T-helper 1 cell (primary cell): ENCODE results near the gene FAM13A.

Experiments
- DNase-seq, 5 donors: peaks; one replicate each; pipeline ENCODE4 v3.0.0-alpha.2; 2012 to 2020

FAM13A gene

DNA sequence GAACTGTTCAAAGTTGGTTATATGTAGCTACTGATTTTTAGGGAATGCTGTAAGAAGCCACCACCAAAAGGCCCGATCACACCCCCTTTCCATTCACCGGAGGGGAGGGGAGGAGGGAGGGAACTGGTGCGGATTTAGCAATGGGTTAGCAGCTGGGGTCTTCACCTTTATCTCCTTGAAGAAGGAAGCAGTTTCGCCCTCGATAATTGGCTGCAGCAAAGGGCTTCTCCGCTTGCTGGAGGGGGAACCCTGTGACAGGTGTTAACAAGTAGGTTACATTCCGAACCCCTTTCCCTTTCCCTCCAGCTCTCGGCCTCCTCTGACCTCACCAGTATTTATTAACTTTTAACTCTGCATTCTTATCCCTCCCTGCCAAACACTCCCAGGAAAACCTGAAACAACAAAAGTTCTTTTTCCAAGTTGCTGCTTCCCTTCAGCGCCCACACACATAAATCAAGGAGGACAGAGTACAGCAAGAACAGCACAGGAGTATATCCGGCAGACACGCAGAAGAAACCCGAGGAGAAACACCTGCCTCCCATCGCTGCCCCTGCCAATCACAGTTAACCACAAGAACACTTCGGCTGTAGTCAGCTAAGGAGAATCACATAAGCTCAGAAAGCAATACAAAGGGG lies 319.6 kb downstream of the FAM13A start:
- DNase-seq = peak in 1 of 5 donors; percentile 12

DNA sequence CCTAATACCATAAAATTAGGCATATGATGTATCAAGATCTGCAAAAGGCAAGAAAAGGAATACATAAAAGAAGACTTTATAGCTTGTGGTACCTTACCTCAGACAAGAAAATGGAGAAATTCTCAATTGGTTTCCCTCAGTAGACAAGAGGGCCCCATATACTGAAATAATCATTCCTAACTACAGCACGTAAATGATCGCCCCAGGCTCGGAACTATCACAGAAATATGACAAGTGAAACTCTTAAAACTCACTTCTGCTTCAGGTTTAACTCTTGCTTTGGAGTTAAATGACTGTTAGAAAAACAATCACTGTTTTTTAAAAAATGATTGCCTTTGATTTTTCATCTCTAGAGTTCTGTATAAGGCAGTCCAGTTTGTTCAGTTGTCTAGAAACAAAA lies 320.7 kb downstream of the FAM13A start:
- DNase-seq = no peak

- DNase-seq = no peak
Observed at GRCh38 chr4:88735564-88735963, 321.4 kb downstream of the FAM13A start.

GRCh38 chr4:88734403-88734949 lies 322.5 kb downstream of the FAM13A start:
- no peak for DNase-seq

DNA sequence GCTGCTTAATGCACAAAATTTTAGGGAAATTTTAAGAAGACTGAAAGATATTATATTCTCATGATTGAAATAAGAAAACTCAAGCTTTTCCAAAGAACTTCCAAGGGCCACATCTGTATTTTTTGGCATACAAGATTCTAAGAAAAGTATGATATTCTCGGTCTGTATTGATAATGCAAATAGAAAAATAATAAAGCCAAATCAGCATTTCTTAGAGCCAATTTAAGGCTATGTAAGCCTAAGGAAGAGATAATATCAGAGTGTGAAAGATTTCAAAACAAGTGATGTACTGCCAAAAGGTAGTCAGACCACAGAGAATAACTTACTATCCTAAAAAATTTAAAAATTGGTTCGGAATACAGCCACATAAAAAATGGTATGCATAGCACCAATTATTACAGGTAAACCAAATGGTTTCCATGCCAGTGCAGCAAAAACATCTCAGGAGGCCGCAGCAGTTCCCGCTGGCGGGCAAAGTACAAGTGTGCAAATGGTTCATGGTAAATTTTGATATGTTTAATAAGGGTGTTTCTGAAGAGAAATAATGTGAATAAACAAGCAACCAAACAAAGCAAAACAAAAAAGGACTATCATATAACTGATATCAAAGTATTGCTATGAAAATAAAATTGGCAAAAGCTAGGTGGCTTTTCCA lies 324.1 kb downstream of the FAM13A start:
- DNase-seq = no peak

- no peak for DNase-seq
Observed at GRCh38 chr4:88731381-88731780, 325.6 kb downstream of the FAM13A start.

GRCh38 chr4:88730811-88731210 lies 326.2 kb downstream of the FAM13A start:
- no peak for DNase-seq

GRCh38 chr4:88729146-88729760 lies 327.7 kb downstream of the FAM13A start:
- DNase-seq = no peak

- no peak for DNase-seq
Observed at GRCh38 chr4:88728146-88728545, 328.8 kb downstream of the FAM13A start.

DNA sequence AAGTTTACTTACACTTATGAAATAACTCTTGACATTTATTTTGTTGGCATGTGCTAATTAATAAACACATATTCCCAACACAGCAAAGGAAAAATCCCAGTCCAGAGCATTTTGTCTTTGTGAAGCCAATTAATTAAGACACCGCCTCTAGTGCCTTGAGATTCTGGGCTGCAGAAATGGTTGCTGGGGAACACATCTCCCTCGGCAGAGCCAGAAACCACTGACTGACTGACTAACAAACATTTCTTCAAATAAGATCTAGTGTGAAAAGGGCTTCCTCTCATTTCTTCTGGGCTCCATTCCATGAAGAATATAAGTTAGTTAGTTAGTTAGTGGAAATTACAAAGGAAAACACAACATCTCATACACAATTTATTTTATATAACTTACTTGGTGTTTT lies 331.0 kb downstream of the FAM13A start:
- no peak for DNase-seq

- DNase-seq = no peak
Observed at GRCh38 chr4:88725143-88725542, 331.8 kb downstream of the FAM13A start.

GRCh38 chr4:88724406-88724805 lies 332.6 kb downstream of the FAM13A start:
- no peak for DNase-seq

- DNase-seq = no peak
Observed at GRCh38 chr4:88722828-88723227, 334.2 kb downstream of the FAM13A start.

DNA sequence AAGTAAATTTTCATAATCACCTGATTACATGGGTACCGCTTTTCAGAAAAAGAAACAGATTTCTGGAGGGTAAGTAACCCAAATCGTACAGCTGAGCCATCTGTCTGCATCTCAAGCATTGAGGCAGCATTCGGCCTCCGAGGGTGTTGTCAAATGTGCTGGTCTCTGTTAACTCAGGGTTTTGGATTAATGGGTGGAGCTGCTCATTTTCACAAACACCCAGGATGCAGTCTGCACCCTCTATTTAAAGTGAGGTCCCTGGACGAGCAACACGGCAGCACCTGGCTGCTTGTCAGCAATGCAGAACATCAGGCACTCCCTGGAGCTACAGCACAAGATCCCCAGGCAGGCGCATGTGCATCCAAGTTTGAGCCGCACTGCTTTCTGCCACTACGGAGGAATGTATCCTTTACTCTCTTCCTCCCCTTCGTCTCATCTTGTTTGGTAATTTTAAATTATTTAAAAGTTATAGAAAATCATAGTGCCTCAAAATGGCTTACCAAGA lies 334.7 kb downstream of the FAM13A start:
- no peak for DNase-seq

GRCh38 chr4:88720451-88721428 lies 336.2 kb downstream of the FAM13A start:
- no peak for DNase-seq

DNA sequence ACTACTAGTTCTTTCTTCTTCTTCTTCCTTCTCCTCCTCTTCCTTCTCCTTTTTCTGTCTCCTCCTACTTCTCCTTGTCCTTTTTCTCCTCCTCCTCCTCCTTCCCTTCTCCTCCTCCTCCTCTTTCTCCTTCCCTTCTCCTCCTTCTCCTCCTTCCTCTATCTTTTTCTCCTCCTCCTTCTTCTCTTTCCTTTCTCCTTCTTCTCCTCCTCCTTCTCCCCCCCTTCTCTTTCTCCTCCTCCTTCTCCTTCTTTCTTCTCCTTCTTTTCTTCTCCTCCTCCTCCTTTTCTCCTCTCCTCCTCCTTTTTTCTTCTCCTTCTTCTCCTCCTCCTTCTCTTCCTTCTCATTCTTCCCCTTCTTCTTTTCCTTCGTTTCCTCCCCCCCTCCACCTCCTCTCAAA lies 337.6 kb downstream of the FAM13A start:
- no peak for DNase-seq

DNA sequence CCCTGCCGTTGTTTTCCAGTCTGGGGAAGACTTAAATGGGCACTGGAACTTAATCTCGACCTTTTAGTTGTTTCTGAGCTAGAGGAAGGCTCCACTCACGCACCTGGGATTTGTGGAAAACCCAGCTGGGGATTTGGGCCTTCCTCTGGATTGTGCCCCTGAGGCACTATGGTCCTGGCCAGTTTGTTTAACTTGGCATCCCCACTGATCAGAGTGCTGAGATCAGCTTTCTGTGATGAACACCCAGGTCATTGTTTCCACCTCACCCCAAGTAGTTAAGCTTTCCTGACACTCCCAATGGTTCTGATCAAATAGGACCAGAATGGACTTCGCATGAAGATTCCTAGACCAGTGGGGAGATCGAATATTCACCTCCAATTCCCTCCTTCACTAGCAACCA lies 338.9 kb downstream of the FAM13A start:
- DNase-seq = no peak

GRCh38 chr4:88713782-88714181 lies 343.2 kb downstream of the FAM13A start:
- DNase-seq = no peak

- DNase-seq = no peak
Observed at GRCh38 chr4:88709989-88710388, 347.0 kb downstream of the FAM13A start.

- no peak for DNase-seq
Observed at GRCh38 chr4:88706574-88706973, 350.4 kb downstream of the FAM13A start.

DNA sequence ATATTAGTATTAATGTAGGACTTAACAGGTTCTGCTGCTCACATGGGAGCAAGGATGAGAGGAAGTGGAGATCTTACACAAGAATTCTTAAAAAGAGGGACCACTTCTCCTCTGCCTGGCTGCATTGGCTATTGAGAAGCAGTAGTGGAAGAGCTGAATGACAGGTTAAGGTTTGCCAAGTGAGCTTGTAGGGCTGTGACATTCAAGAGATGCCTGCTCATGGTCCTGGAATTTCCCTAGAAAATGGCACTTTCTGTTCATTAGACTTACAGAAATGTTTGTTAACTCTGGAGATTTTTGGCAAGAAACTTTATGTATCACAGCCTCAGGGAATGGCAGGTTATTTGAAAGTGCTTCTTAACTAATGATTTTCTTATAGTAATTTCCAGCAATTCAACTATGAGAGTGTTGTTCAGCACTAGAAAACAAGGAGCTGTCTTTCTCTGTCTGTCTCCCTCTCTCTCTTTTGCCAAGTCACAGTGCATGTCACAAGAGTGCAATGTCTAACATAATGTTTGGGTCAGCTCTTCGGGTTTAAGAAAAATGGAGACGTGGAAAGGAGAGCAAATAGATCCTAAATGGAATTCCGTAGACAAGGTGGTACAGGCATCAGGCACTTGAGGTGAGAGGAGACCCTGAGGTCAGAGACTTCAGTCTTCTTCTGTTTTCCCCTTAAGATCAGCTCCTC lies 351.0 kb downstream of the FAM13A start:
- no peak for DNase-seq

DNA sequence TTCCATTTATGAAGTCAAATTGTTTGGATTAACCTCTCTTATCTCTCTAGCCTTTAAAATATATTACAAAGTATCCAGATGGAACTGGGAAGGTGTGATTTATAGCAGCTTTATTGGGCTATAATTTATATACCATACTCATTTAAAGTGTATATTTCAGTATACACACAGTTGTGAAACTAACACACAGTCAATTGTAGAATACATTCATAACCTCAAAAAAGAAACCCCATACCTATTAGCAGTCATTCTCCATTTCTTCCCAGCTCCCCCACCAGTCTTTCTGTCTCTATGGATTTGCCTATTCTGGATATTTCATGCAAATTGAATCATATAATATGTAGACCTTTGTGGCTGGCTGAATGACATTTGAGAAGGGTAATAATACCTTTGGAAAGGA lies 351.8 kb downstream of the FAM13A start:
- no peak for DNase-seq
